A549 (cell line): ENCODE data around the gene RABGAP1.

Source experiments
- CBX8 ChIP-seq: fragments of 200-600 bp; sonication (generic); IDR thresholded peaks from 2 replicates; pipeline ENCODE4 v1.6.1; 2016
- CHD2 ChIP-seq: fragments of 150-350 bp; IDR thresholded peaks from 2 replicates; pipeline ENCODE4 v1.6.1; 2014; ENCODE audit warnings: low read length; ENCODE audit not compliant: partially characterized antibody
- CTCF ChIP-seq: fragments of >200 bp; sonication (Bioruptor Twin); formaldehyde crosslinking; IDR thresholded peaks from 3 replicates; pipeline ENCODE4 v1.5.1; 2016
- EP300 ChIP-seq, 2 experiments: fragments of >200 bp; sonication (Bioruptor Twin); formaldehyde crosslinking; IDR thresholded peaks; 2 replicates in 1 of 2; 3 replicates in 1 of 2; pipeline ENCODE4 v1.6.1; 2016 to 2017
- NR3C1 ChIP-seq: fragments of >200 bp; sonication (Bioruptor Twin); formaldehyde crosslinking; IDR thresholded peaks from 3 replicates; pipeline ENCODE4 v1.6.1; 2017
- PBX3 ChIP-seq: IDR thresholded peaks from 2 replicates; pipeline ENCODE4 v1.6.1; 2012
- POLR2A ChIP-seq: IDR thresholded peaks from 2 replicates; pipeline ENCODE4 v1.6.1; 2012; ENCODE audit warnings: mild to moderate bottlenecking, low read length
- RAD21 ChIP-seq, 2 experiments: fragments of >200 bp in 1 of 2; sonication (Bioruptor Twin) in 1 of 2; formaldehyde crosslinking in 1 of 2; IDR thresholded peaks in 1 of 2; conservative IDR thresholded peaks in 1 of 2; 2 replicates in 1 of 2; 3 replicates in 1 of 2; pipeline ENCODE4 v1.6.1; 2012 to 2018; ENCODE audit warnings: inconsistent platforms in 1 of 2

GRCh38 chr9:123135430-123135829, 194.6 kb downstream of the RABGAP1 start:
- TF ChIP-seq EP300 (IDR thresholded peaks at IDR 0.05) (no peak), CTCF (no peak), PBX3 (no peak), CHD2 (no peak), CBX8 (no peak), NR3C1 (no peak), POLR2A (no peak), RAD21 (conservative IDR thresholded peaks at IDR 0.05 in 1 of 2, IDR thresholded peaks at IDR 0.05 in 1 of 2) (no peak)
